CD8-positive, alpha-beta memory T cell (primary cell): ENCODE data around the gene FAM180B. TPM values are rescaled to one million over a fixed set of nuclear protein-coding genes. Genes with fewer than 3 reads are reported as not detected.

Experiments
- CTCF ChIA-PET: fragments of 350-600 bp; sonication (Branson Sonifier 250); formaldehyde crosslinking; loops from one replicate; lab custom pipeline; 2021; ENCODE audit warnings: antibody characterized with exemption; lab: Charles Lee
- POLR2A ChIA-PET: fragments of 350-600 bp; sonication (Branson Sonifier 250); formaldehyde crosslinking; loops from one replicate; lab custom pipeline; 2021; ENCODE audit warnings: antibody characterized with exemption; lab: Charles Lee
- DNase-seq, 5 donors: peaks; one replicate each; pipeline versions ENCODE4 v3.0.0 to v3.0.0-alpha.2; 2020 to 2022; ENCODE audit warnings: mixed read lengths in 1 of 5
- H3K27ac ChIP-seq: one replicate; pipeline ENCODE4 v1.7.0; 2013; ENCODE audit warnings: low read depth, mild to moderate bottlenecking, low read length, moderate library complexity
- H3K27me3 ChIP-seq: 2 replicates; pipeline ENCODE4 v1.7.0; 2013; ENCODE audit warnings: low read length, mild to moderate bottlenecking; ENCODE audit not compliant: insufficient read depth, poor library complexity, severe bottlenecking
- H3K36me3 ChIP-seq: 2 replicates; pipeline ENCODE4 v1.7.0; 2013; ENCODE audit warnings: mild to moderate bottlenecking, low read length, moderate library complexity; ENCODE audit not compliant: insufficient read depth
- H3K4me1 ChIP-seq: 2 replicates; pipeline ENCODE4 v1.7.0; 2013; ENCODE audit warnings: mild to moderate bottlenecking, low read length, moderate library complexity; ENCODE audit not compliant: insufficient read depth
- H3K4me3 ChIP-seq: 2 replicates; pipeline ENCODE4 v1.7.0; 2013; ENCODE audit warnings: mild to moderate bottlenecking, low read length
- H3K9me3 ChIP-seq: 2 replicates; pipeline ENCODE4 v1.7.0; 2013; ENCODE audit warnings: mild to moderate bottlenecking, low read length
- H3K27ac Mint-ChIP-seq, 8 donors: one replicate each; pipeline ENCODE4 v1.8.0; 2020 to 2021; ENCODE audit warnings: mixed read lengths in 8 of 8, mild to moderate bottlenecking in 6 of 8, inconsistent platforms in 3 of 8, moderate library complexity in 3 of 8
- H3K27me3 Mint-ChIP-seq, 2 donors: one replicate each; pipeline ENCODE4 v1.8.0; 2020 to 2021; ENCODE audit warnings: mixed read lengths in 2 of 2, mild to moderate bottlenecking in 1 of 2, moderate library complexity in 1 of 2
- H3K36me3 Mint-ChIP-seq, 3 donors: one replicate each; pipeline ENCODE4 v1.8.0; 2020 to 2021; ENCODE audit warnings: mixed read lengths in 3 of 3, inconsistent platforms in 1 of 3, mild to moderate bottlenecking in 1 of 3
- H3K4me1 Mint-ChIP-seq, 3 donors: one replicate each; pipeline ENCODE4 v1.8.0; 2020 to 2021; ENCODE audit warnings: mixed read lengths in 3 of 3, inconsistent platforms in 1 of 3, mild to moderate bottlenecking in 1 of 3
- H3K4me3 Mint-ChIP-seq, 7 donors: one replicate each; pipeline ENCODE4 v1.8.0; 2020 to 2021; ENCODE audit warnings: mixed read lengths in 7 of 7, mild to moderate bottlenecking in 6 of 7, moderate library complexity in 4 of 7, inconsistent platforms in 2 of 7
- H3K9me3 Mint-ChIP-seq, 5 donors: one replicate each; pipeline ENCODE4 v1.8.0; 2020 to 2022; ENCODE audit warnings: mixed read lengths in 5 of 5, mild to moderate bottlenecking in 3 of 5, moderate library complexity in 2 of 5, inconsistent platforms in 1 of 5
- polyA plus RNA-seq: library from polyadenylated mRNA; unstranded; fragments of 300-500 nt; fragmentation: Illumina TruSeq; gene quantifications from one replicate; pipeline ENCODE4 v1.2.3, GENCODE V29; 2021
- total RNA-seq, 2 experiments: library from RNA; stranded (reverse); gene quantifications; one replicate each; pipeline ENCODE4 v1.2.3, GENCODE V29; 2021

Gene FAM180B
- total and polyA plus RNA-seq, 3 experiments from 2014 or later: 0.20 TPM; not detected in 2

DNA sequence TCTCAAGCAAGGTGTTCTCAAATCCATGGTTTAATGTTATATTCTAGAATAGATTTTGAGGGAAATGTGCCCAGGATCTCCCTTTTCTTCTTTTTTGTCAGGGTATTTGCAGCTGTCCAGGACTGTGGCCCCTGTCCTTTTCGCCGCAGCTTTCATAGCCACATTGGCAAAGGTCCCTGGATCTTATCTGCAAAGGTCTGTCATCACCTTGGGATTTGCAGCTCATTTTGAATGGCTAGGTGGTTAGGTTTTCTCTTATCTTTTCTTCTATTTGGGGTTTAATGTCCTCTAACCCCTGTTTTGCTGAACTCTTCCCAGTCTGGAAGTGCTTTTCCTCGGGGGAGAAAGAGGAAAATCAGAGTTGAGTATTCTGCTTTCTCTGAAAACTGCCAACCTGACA is 19.4 kb downstream of the FAM180B start:
- no peak overlapping the region for H3K27ac ChIP-seq
- no peaks in the 10 kb centered on the region for H3K9me3 ChIP-seq
- H3K27me3 ChIP-seq: no peaks in the 10 kb centered on the region
- H3K27ac Mint-ChIP-seq: no peak overlapping the region
- no peaks in the 10 kb centered on the region for H3K36me3 ChIP-seq
- H3K4me1 ChIP-seq: no peaks in the 10 kb centered on the region
- ChIA-PET POLR2A (no interaction called here), CTCF (interaction anchor here (1.2 to 1.5 kb wide), 2 partner anchors 11 to 15 kb away, joined by 3 to 4 read pairs; no protein-coding TSS in a partner anchor)
- H3K4me3 Mint-ChIP-seq: no peak overlapping the region
- no peaks in the 10 kb centered on the region for H3K4me1 Mint-ChIP-seq
- no peak overlapping the region for H3K4me3 ChIP-seq
- no peak for DNase-seq
- peaks cover 5 to 11% (median 7%) of the 10 kb centered on the region in 3 donors for H3K36me3 Mint-ChIP-seq
- no peaks in the 10 kb centered on the region for H3K9me3 Mint-ChIP-seq
- no peaks in the 10 kb centered on the region for H3K27me3 Mint-ChIP-seq

DNA sequence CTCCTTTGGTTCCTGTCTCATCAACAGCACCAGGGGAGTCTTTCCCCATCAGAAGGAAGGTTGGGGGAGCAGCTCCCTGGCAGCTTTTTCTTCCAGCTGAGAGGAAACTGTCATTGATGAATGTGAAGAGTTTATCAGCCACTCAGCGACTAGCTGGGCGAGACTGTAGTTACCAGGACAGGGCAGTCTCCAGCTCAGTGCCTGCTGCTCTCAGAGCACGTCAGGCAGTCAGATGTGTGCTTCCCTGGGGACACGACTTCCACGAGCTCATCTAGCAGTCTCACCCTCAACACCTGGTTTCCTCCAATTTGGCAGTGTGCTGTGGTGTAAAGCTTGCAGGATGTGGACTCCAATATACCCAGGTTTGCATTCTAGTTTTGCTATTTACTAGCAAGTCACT is 20.3 kb downstream of the FAM180B start:
- Mint-ChIP-seq H3K36me3 (peaks cover 5 to 11% (median 8%) of the 10 kb centered on the region in 3 donors), H3K4me3 (no peak overlapping the region), H3K27me3 (no peaks in the 10 kb centered on the region), H3K27ac (no peak overlapping the region), H3K9me3 (no peaks in the 10 kb centered on the region), H3K4me1 (no peaks in the 10 kb centered on the region)
- Histone ChIP-seq H3K27ac (no peak overlapping the region), H3K36me3 (no peaks in the 10 kb centered on the region), H3K4me1 (no peaks in the 10 kb centered on the region), H3K4me3 (no peak overlapping the region), H3K27me3 (no peaks in the 10 kb centered on the region), H3K9me3 (no peaks in the 10 kb centered on the region)
- ChIA-PET CTCF (interaction anchor here (1.5 kb wide), 1 partner anchor 14 kb away, joined by 4 read pairs; no protein-coding TSS in a partner anchor), POLR2A (no interaction called here)
- no peak for DNase-seq

GRCh38 chr11:47607380-47607779 is 20.9 kb downstream of the FAM180B start:
- no peak for DNase-seq
- peak overlapping the region in 1 of 7 donors; percentile 44 for H3K4me3 Mint-ChIP-seq
- no peaks in the 10 kb centered on the region for H3K27me3 Mint-ChIP-seq
- H3K36me3 Mint-ChIP-seq: peaks cover 5 to 11% (median 8%) of the 10 kb centered on the region in 3 donors
- Histone ChIP-seq H3K9me3 (no peaks in the 10 kb centered on the region), H3K4me3 (no peak overlapping the region), H3K27me3 (no peaks in the 10 kb centered on the region), H3K4me1 (no peaks in the 10 kb centered on the region), H3K36me3 (no peaks in the 10 kb centered on the region), H3K27ac (no peak overlapping the region)
- ChIA-PET CTCF (interaction anchor here (0.5 to 1.5 kb wide), 3 partner anchors 13 to 72 kb away, joined by 3 to 4 read pairs (median 3); no protein-coding TSS in a partner anchor), POLR2A (no interaction called here)
- no peak overlapping the region for H3K27ac Mint-ChIP-seq
- no peaks in the 10 kb centered on the region for H3K4me1 Mint-ChIP-seq
- H3K9me3 Mint-ChIP-seq: no peaks in the 10 kb centered on the region

- peak overlapping the region in 1 of 8 donors; percentile 70 for H3K27ac Mint-ChIP-seq
- no peak overlapping the region for H3K27ac ChIP-seq
- H3K4me1 Mint-ChIP-seq: no peaks in the 10 kb centered on the region
- no peak overlapping the region for H3K4me3 ChIP-seq
- no peaks in the 10 kb centered on the region for H3K9me3 ChIP-seq
- ChIA-PET POLR2A (no interaction called here), CTCF (no interaction called here)
- H3K27me3 ChIP-seq: no peaks in the 10 kb centered on the region
- H3K36me3 ChIP-seq: no peaks in the 10 kb centered on the region
- peaks cover 5 to 11% (median 10%) of the 10 kb centered on the region in 3 donors for H3K36me3 Mint-ChIP-seq
- no peaks in the 10 kb centered on the region for H3K9me3 Mint-ChIP-seq
- DNase-seq: no peak
- H3K4me3 Mint-ChIP-seq: no peak overlapping the region
- no peaks in the 10 kb centered on the region for H3K4me1 ChIP-seq
- H3K27me3 Mint-ChIP-seq: no peaks in the 10 kb centered on the region
These were observed 23.2 kb downstream of the FAM180B start for GRCh38 chr11:47609675-47610074.

GRCh38 chr11:47611348-47611794 is 24.9 kb downstream of the FAM180B start:
- no peak overlapping the region for H3K27ac Mint-ChIP-seq
- H3K4me1 Mint-ChIP-seq: peaks cover 0 to 3% (median 0%) of the 10 kb centered on the region in 3 donors
- H3K27me3 Mint-ChIP-seq: no peaks in the 10 kb centered on the region
- ChIA-PET POLR2A (no interaction called here), CTCF (no interaction called here)
- Histone ChIP-seq H3K9me3 (no peaks in the 10 kb centered on the region), H3K4me3 (no peak overlapping the region), H3K36me3 (no peaks in the 10 kb centered on the region), H3K4me1 (no peaks in the 10 kb centered on the region), H3K27ac (no peak overlapping the region), H3K27me3 (no peaks in the 10 kb centered on the region)
- H3K9me3 Mint-ChIP-seq: no peaks in the 10 kb centered on the region
- no peak overlapping the region for H3K4me3 Mint-ChIP-seq
- no peak for DNase-seq
- H3K36me3 Mint-ChIP-seq: peaks cover 5 to 11% (median 9%) of the 10 kb centered on the region in 3 donors

GRCh38 chr11:47615249-47615648 is 28.8 kb downstream of the FAM180B start:
- ChIA-PET POLR2A (no interaction called here), CTCF (no interaction called here)
- Mint-ChIP-seq H3K27ac (peak overlapping the region in 2 of 8 donors; percentile 36 to 45), H3K36me3 (peaks cover 0 to 31% (median 10%) of the 10 kb centered on the region in 3 donors), H3K4me3 (no peak overlapping the region), H3K9me3 (no peaks in the 10 kb centered on the region), H3K4me1 (peaks cover 0 to 3% (median 0%) of the 10 kb centered on the region in 3 donors), H3K27me3 (no peaks in the 10 kb centered on the region)
- Histone ChIP-seq H3K4me1 (no peaks in the 10 kb centered on the region), H3K27ac (no peak overlapping the region), H3K9me3 (no peaks in the 10 kb centered on the region), H3K36me3 (peaks cover 8% of the 10 kb centered on the region), H3K27me3 (no peaks in the 10 kb centered on the region), H3K4me3 (no peak overlapping the region)
- no peak for DNase-seq

GRCh38 chr11:47616726-47617416 is 30.4 kb downstream of the FAM180B start:
- H3K4me3 Mint-ChIP-seq: no peak overlapping the region
- DNase-seq: no peak
- peaks cover 0 to 41% (median 8%) of the 10 kb centered on the region in 3 donors for H3K36me3 Mint-ChIP-seq
- no peaks in the 10 kb centered on the region for H3K27me3 ChIP-seq
- peaks cover 17% of the 10 kb centered on the region for H3K36me3 ChIP-seq
- POLR2A ChIA-PET: no interaction called here
- no peak overlapping the region for H3K27ac ChIP-seq
- H3K4me3 ChIP-seq: no peak overlapping the region
- CTCF ChIA-PET: interaction anchor here (1.2 kb wide), 1 partner anchor 11 kb away, joined by 3 read pairs; no protein-coding TSS in a partner anchor
- H3K27ac Mint-ChIP-seq: peak overlapping the region in 3 of 8 donors; percentile 6 to 48 (median 27)
- no peaks in the 10 kb centered on the region for H3K9me3 ChIP-seq
- H3K9me3 Mint-ChIP-seq: no peaks in the 10 kb centered on the region
- H3K4me1 Mint-ChIP-seq: peaks cover 0 to 3% (median 0%) of the 10 kb centered on the region in 3 donors
- H3K4me1 ChIP-seq: no peaks in the 10 kb centered on the region
- no peaks in the 10 kb centered on the region for H3K27me3 Mint-ChIP-seq

- H3K27ac ChIP-seq: no peak overlapping the region
- H3K36me3 Mint-ChIP-seq: peaks cover 0 to 46% (median 8%) of the 10 kb centered on the region in 3 donors
- H3K4me3 Mint-ChIP-seq: no peak overlapping the region
- POLR2A ChIA-PET: no interaction called here
- H3K9me3 ChIP-seq: no peaks in the 10 kb centered on the region
- DNase-seq: no peak
- peaks cover 0 to 3% (median 0%) of the 10 kb centered on the region in 3 donors for H3K4me1 Mint-ChIP-seq
- peaks cover 22% of the 10 kb centered on the region for H3K36me3 ChIP-seq
- no peaks in the 10 kb centered on the region for H3K27me3 Mint-ChIP-seq
- H3K4me1 ChIP-seq: no peaks in the 10 kb centered on the region
- no peak overlapping the region for H3K4me3 ChIP-seq
- CTCF ChIA-PET: interaction anchor here (1.2 kb wide), 1 partner anchor 12 kb away, joined by 3 read pairs; no protein-coding TSS in a partner anchor
- H3K27me3 ChIP-seq: no peaks in the 10 kb centered on the region
- H3K27ac Mint-ChIP-seq: peak overlapping the region in 3 of 8 donors; percentile 6 to 48 (median 32)
- no peaks in the 10 kb centered on the region for H3K9me3 Mint-ChIP-seq
These were observed 30.9 kb downstream of the FAM180B start for GRCh38 chr11:47617417-47617809.
